GM12878 (cell line): Measurements from ENCODE around the gene IFNAR2. TPM values are rescaled to one million over a fixed set of nuclear protein-coding genes. Genes with fewer than 3 reads are reported as not detected.

Source experiments
- ATAC-seq: fragments of 200-7000 bp; cut with Tn5 transposase; 3 replicates; pipeline ENCODE4 v1.9.1; 2020; ENCODE audit warnings: mild to moderate bottlenecking, moderate library complexity
- BruUV-seq: library from RNA; stranded (reverse); fragments of 400-500 nt; replicated peaks from 2 replicates; lab custom pipeline; 2021; lab: Mats Ljungman, UMichigan
- CTCF ChIA-PET: fragments of 300-600 bp; sonication (Branson Sonifier 250); formaldehyde crosslinking; extraction: SDS; loops from one replicate; lab custom pipeline; 2021; ENCODE audit warnings: inconsistent platforms; lab: Yijun Ruan, JAX
- POLR2A ChIA-PET: fragments of 350-600 bp; formaldehyde crosslinking; extraction: SDS; loops from one replicate; lab custom pipeline; 2021; ENCODE audit warnings: inconsistent platforms; lab: Charles Lee
- RAD21 ChIA-PET: fragments of 300-600 bp; sonication (Branson Sonifier 250); formaldehyde crosslinking; loops from one replicate; lab custom pipeline; 2023; ENCODE audit warnings: antibody characterized with exemption; ENCODE audit not compliant: unreplicated experiment; lab: Charles Lee
- SMC1A ChIA-PET: fragments of 300-600 bp; sonication (Branson Sonifier 250); formaldehyde crosslinking; loops from one replicate; lab custom pipeline; 2023; ENCODE audit not compliant: unreplicated experiment, uncharacterized antibody; lab: Charles Lee
- DNase-seq: peaks from one replicate; pipeline ENCODE4 v3.0.0-alpha.2; 2011; ENCODE audit warnings: low read depth, low spot score
- FAIRE-seq: peaks from 3 replicates; lab custom pipeline; 2011; peaks lifted over from hg19 to GRCh38; lab: Jason Lieb, UNC
- H2AFZ ChIP-seq: 2 replicates; pipeline ENCODE4 v1.6.0; 2011; ENCODE audit warnings: low read depth, low read length, control low read depth; ENCODE audit not compliant: control insufficient read depth
- H3K27ac ChIP-seq: 2 replicates; pipeline ENCODE4 v1.5.1; 2011; ENCODE audit warnings: control low read depth; ENCODE audit not compliant: control insufficient read depth, insufficient read depth
- H3K27me3 ChIP-seq, 2 experiments: replicated peaks in 1 of 2; 2 replicates each; pipeline versions ENCODE4 v1.6.0 to v1.6.1; 2011; ENCODE audit warnings: low read length in 1 of 2; ENCODE audit not compliant: control insufficient read depth in 2 of 2, insufficient read depth in 2 of 2
- H3K36me3 ChIP-seq, 2 experiments: 2 replicates each; pipeline ENCODE4 v1.5.1; 2011; ENCODE audit warnings: low read length in 1 of 2; ENCODE audit not compliant: control insufficient read depth in 2 of 2, insufficient read depth in 2 of 2
- H3K4me1 ChIP-seq: 2 replicates; pipeline ENCODE4 v1.6.1; 2011; ENCODE audit warnings: mild to moderate bottlenecking, low read length, moderate library complexity, mixed read lengths; ENCODE audit not compliant: control insufficient read depth, insufficient read depth
- H3K4me2 ChIP-seq: 2 replicates; pipeline ENCODE4 v1.6.0; 2011; ENCODE audit warnings: control low read depth; ENCODE audit not compliant: control insufficient read depth, insufficient read depth
- H3K4me3 ChIP-seq: fragments of 200-600 bp; sonication (generic); 2 replicates; pipeline ENCODE4 v1.5.1; 2016
- H3K79me2 ChIP-seq: 2 replicates; pipeline ENCODE4 v1.6.0; 2011; ENCODE audit warnings: low read length; ENCODE audit not compliant: control insufficient read depth, insufficient read depth
- H3K9ac ChIP-seq: 2 replicates; pipeline ENCODE4 v1.8.0; 2011; ENCODE audit warnings: low read length, control low read depth, mixed read lengths; ENCODE audit not compliant: control insufficient read depth, insufficient read depth
- H3K9me3 ChIP-seq: replicated peaks from 3 replicates; pipeline ENCODE4 v1.5.1; 2011; ENCODE audit warnings: mild to moderate bottlenecking, low read length; ENCODE audit not compliant: control insufficient read depth, insufficient read depth
- H4K20me1 ChIP-seq: 2 replicates; pipeline ENCODE4 v1.6.0; 2011; ENCODE audit not compliant: control insufficient read depth, insufficient read depth
- MTA2 ChIP-seq: fragments of 450-650 bp; IDR thresholded peaks from 2 replicates; pipeline ENCODE4 v1.6.1; 2016; ENCODE audit warnings: low read depth, mild to moderate bottlenecking, moderate library complexity
- NBN ChIP-seq: fragments of 450-650 bp; IDR thresholded peaks from 2 replicates; pipeline ENCODE4 v1.6.1; 2016
- NFIC ChIP-seq: IDR thresholded peaks from 2 replicates; pipeline ENCODE4 v1.6.1; 2012; ENCODE audit warnings: low read depth, mild to moderate bottlenecking, inconsistent platforms, low read length, moderate library complexity
- NFYB ChIP-seq: IDR thresholded peaks from 2 replicates; pipeline ENCODE4 v1.6.1; 2011; ENCODE audit warnings: low read depth, mild to moderate bottlenecking, low read length, improper control_type of control experiment, moderate library complexity; ENCODE audit not compliant: insufficient read depth
- POLR2AphosphoS5 ChIP-seq: IDR thresholded peaks from 2 replicates; pipeline ENCODE4 v1.6.1; 2011; ENCODE audit warnings: mild to moderate bottlenecking, low read length, inconsistent platforms
- RAD21 ChIP-seq: IDR thresholded peaks from 2 replicates; pipeline ENCODE4 v1.6.1; 2011; ENCODE audit warnings: mild to moderate bottlenecking, low read depth, low read length, moderate library complexity; ENCODE audit not compliant: insufficient read depth
- RELB ChIP-seq: fragments of 450-650 bp; IDR thresholded peaks from 2 replicates; pipeline ENCODE4 v1.6.1; 2017; ENCODE audit warnings: low read depth, mild to moderate bottlenecking, moderate library complexity
- TCF7 ChIP-seq: IDR thresholded peaks from 2 replicates; pipeline ENCODE4 v1.6.1; 2014; ENCODE audit warnings: antibody characterized with exemption, borderline replicate concordance
- ZNF217 ChIP-seq: fragments of 450-650 bp; IDR thresholded peaks from 2 replicates; pipeline ENCODE4 v1.6.1; 2017; ENCODE audit warnings: antibody characterized with exemption, mild to moderate bottlenecking
- ZNF384 ChIP-seq: IDR thresholded peaks from 2 replicates; pipeline ENCODE4 v1.6.1; 2012; ENCODE audit warnings: low read depth, mild to moderate bottlenecking, low read length, improper control_type of control experiment, borderline replicate concordance
- WGBS: methylation state at CpG from one replicate; pipeline ENCODE4 v1.1.6; 2016; ENCODE audit warnings: low lambda C conversion rate; ENCODE audit not compliant: insufficient replicate concordance, insufficient coverage; ENCODE audit errors: missing lambda C conversion rate; 5-methylcytosine and 5-hydroxymethylcytosine counted together
- in situ Hi-C: fragments of 300-500 bp; cut with MboI; formaldehyde crosslinking; loops from 9 replicates; pipeline ENCODE4 v1.14.3; 2018; ENCODE audit warnings: mixed read lengths
- intact Hi-C: fragments of 100-400 bp; cut with micrococcal nuclease; formaldehyde crosslinking; loops from one replicate; pipeline ENCODE4 v1.14.2; 2022; ENCODE audit not compliant: unreplicated experiment
- polyA plus RNA-seq, 11 experiments: library from polyadenylated mRNA; depleted of rRNA in 4 of 11; unstranded in 6 of 11; stranded (reverse) in 5 of 11; fragments of >200 nt; fragmentation: Nextera tagmentation in 4 of 11; fragmentation: Illumina TruSeq in 1 of 11; extraction: Ambion mirVana in 4 of 11; extraction: Trizol in 1 of 11; gene quantifications; 1 replicate in 1 of 11; 2 replicates in 10 of 11; pipeline versions ENCODE4 v1.2.1 to v1.2.3, GENCODE V29; 2011 to 2016; ENCODE audit warnings: inconsistent platforms in 2 of 11, missing spikeins in 2 of 11, low read depth in 1 of 11
- total RNA-seq, 4 experiments: library from RNA; depleted of rRNA in 3 of 4; stranded (reverse); fragments of >200 nt in 3 of 4; fragmentation: Illumina TruSeq in 1 of 4; extraction: Trizol in 1 of 4; gene quantifications; 2 replicates each; pipeline versions ENCODE4 v1.2.1 to v1.2.3, GENCODE V29; 2013 to 2021

Gene IFNAR2
- total and polyA plus RNA-seq, 10 of the 15 experiments (the other 5 are each of a cell fraction or from before 2014, with no cell fraction given), result 8.5 to 99.7 (median 58.1) TPM

- ChIA-PET RAD21 (interaction anchor here (0.7 to 5.2 kb wide), 12 partner anchors 8 to 212 kb away, joined by 3 to 50 read pairs (median 4); partner anchors contain the start of genes IFNAR1 and IL10RB), POLR2A (interaction anchor here (0.8 to 2.8 kb wide), 11 partner anchors 12 to 149 kb away, joined by 3 to 20 read pairs (median 3); partner anchors contain the start of genes IFNAR1 and IL10RB), CTCF (interaction anchor here (0.9 to 3.4 kb wide), 12 partner anchors 9 to 212 kb away, joined by 3 to 17 read pairs (median 4); partner anchors contain the start of gene IL10RB), SMC1A (interaction anchor here (0.8 to 3.3 kb wide), 13 partner anchors 8 to 311 kb away, joined by 3 to 23 read pairs (median 6); partner anchors contain the start of gene IL10RB)
- ATAC-seq, result peak; percentile 3; the same call in 1 of the 3 replicates
- Histone ChIP-seq H3K9me3 (no peaks in the 10 kb centered on the region), H3K4me2 (peak overlapping the region; percentile 68), H3K79me2 (peaks cover 73% of the 10 kb centered on the region), H2AFZ (no peak overlapping the region), H3K9ac (peak overlapping the region; percentile 94), H3K36me3 (peaks cover 0 to 3% of the 10 kb centered on the region in 2 experiments; a peak in 1 of 4 replicates), H3K4me3 (peak overlapping the region; percentile 100), H3K4me1 (peaks cover 33% of the 10 kb centered on the region), H3K27ac (peak overlapping the region; percentile 96), H3K27me3 (no peaks in the 10 kb centered on the region), H4K20me1 (no peaks in the 10 kb centered on the region)
- FAIRE-seq, result no peak
- no peak for DNase-seq
- intact Hi-C loops, result loop anchor here (10.0 kb wide), 1 partner anchor 312 kb away; the partner anchor contains the start of genes GART and SON
- TF ChIP-seq ZNF384 (peak; percentile 64), POLR2AphosphoS5 (peak; percentile 41; the same call in 1 of the 2 replicates), NBN (0 out of 2 replicates have a peak, but pooled peaks have one; percentile 25), NFIC (no peak), MTA2 (no peak), RELB (0 out of 2 replicates have a peak, but pooled peaks have one; percentile 21), NFYB (no peak), TCF7 (0 out of 2 replicates have a peak, but pooled peaks have one; percentile 15), ZNF217 (no peak), RAD21 (0 out of 2 replicates have a peak, but pooled peaks have one; percentile 5)
- BruUV-seq, result no TSS peak
- in situ Hi-C loops, result no loop called here
- WGBS, result 56% methylated on average over 5 of the region's 5 CpGs
Observed at GRCh38 chr21:33232291-33233034, 2.7 kb downstream of the IFNAR2 start.
